SU-DHL-6 (cell line): Measurements from ENCODE around the gene BANK1.

ENCODE experiments used
- H2AFZ ChIP-seq: fragments of 200-600 bp; sonication (generic); 2 replicates; pipeline ENCODE4 v1.6.1; 2014; ENCODE audit warnings: low read depth, mild to moderate bottlenecking, moderate library complexity, mixed read lengths, antibody characterized with exemption, low read length; ENCODE audit not compliant: severe bottlenecking
- H3F3A ChIP-seq: fragments of 200-600 bp; shearing (Covaris generic); 2 replicates; pipeline ENCODE4 v1.6.0; 2016; ENCODE audit warnings: antibody characterized with exemption, mild to moderate bottlenecking; ENCODE audit not compliant: insufficient read depth
- H3K27ac ChIP-seq: fragments of 200-600 bp; sonication (generic); 2 replicates; pipeline ENCODE4 v1.5.1; 2016; ENCODE audit warnings: low read depth, mild to moderate bottlenecking, low read length, moderate library complexity, mixed read lengths
- H3K27me3 ChIP-seq: fragments of 200-600 bp; sonication (generic), shearing (Covaris generic); 2 replicates; pipeline ENCODE4 v1.6.0; 2014; ENCODE audit warnings: mild to moderate bottlenecking, low read length
- H3K36me3 ChIP-seq: fragments of 200-600 bp; sonication (generic); 2 replicates; pipeline ENCODE4 v1.6.1; 2014; ENCODE audit warnings: mild to moderate bottlenecking, low read length, mixed read lengths
- H3K4me2 ChIP-seq: fragments of 300-600, 200-600 bp; shearing (Covaris generic), sonication (generic); 2 replicates; pipeline ENCODE4 v1.6.0; 2014; ENCODE audit warnings: low read length, low read depth, mild to moderate bottlenecking; ENCODE audit not compliant: poor library complexity, severe bottlenecking
- H3K4me3 ChIP-seq: fragments of 200-600 bp; sonication (generic); 2 replicates; pipeline ENCODE4 v1.5.1; 2014; ENCODE audit warnings: antibody characterized with exemption, low read length, mild to moderate bottlenecking, mixed read lengths; ENCODE audit not compliant: insufficient read depth, poor library complexity, severe bottlenecking
- H3K79me2 ChIP-seq: fragments of 200-600 bp; sonication (generic); 2 replicates; pipeline ENCODE4 v1.6.1; 2014; ENCODE audit warnings: mild to moderate bottlenecking, low read length, moderate library complexity; ENCODE audit not compliant: insufficient read depth
- H3K9ac ChIP-seq: fragments of 200-600 bp; sonication (generic); 2 replicates; pipeline ENCODE4 v1.7.0; 2014; ENCODE audit warnings: mild to moderate bottlenecking, low read length
- H3K9me2 ChIP-seq: fragments of 200-600 bp; sonication (generic); replicated peaks from 2 replicates; pipeline ENCODE4 v1.6.1; 2014; ENCODE audit warnings: low read length; ENCODE audit not compliant: insufficient read depth
- H3K9me3 ChIP-seq: fragments of 200-600 bp; sonication (generic); 2 replicates; pipeline ENCODE4 v1.6.1; 2014; ENCODE audit warnings: low read length, mixed read lengths; ENCODE audit not compliant: insufficient read depth
- H4K20me1 ChIP-seq: fragments of 200-600 bp; sonication (generic); 2 replicates; pipeline ENCODE4 v1.6.1; 2014; ENCODE audit warnings: low read depth, mild to moderate bottlenecking, antibody characterized with exemption, low read length, moderate library complexity, mixed read lengths
- EZH2phosphoT487 ChIP-seq: fragments of 200-600 bp; sonication (generic), shearing (Covaris generic); conservative IDR thresholded peaks from 2 replicates; pipeline ENCODE4 v1.6.1; 2018; ENCODE audit warnings: mild to moderate bottlenecking, antibody characterized with exemption, low read length, moderate library complexity, mixed read lengths
- TF ChIP-seq, protein P1 (sequence below): fragments of 200-600 bp; sonication (generic); IDR thresholded peaks from one replicate; pipeline ENCODE4 v1.5.1; 2017; ENCODE audit warnings: antibody characterized with exemption, mild to moderate bottlenecking, low read length, moderate library complexity; ENCODE audit not compliant: insufficient read depth, poor library complexity, severe bottlenecking

Gene BANK1

DNA sequence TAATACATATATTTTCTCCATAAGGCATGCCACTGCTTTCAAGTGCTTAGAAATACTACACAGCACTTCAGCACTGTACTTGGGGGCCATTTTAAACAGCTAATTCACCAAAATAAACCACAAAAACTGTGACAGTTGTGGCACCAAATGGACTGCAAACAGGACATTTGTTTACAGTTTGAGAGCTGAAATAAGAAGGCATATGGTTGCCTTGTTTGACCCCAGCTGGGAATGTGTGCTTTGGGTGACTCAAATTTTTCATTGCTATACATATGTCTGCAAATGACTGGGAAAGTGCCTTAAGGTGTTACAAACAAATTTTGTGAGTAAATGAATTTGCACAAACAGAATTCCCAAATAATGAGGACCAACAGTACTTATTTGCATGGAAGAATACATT, 124.2 kb downstream of the BANK1 start:
- H4K20me1 ChIP-seq = no peaks in the 10 kb centered on the region
- H3K9me2 ChIP-seq = no peaks in the 10 kb centered on the region
- no peak overlapping the region for H3K27ac ChIP-seq
- no peaks in the 10 kb centered on the region for H3F3A ChIP-seq
- TF ChIP-seq EZH2phosphoT487 = no peak
- TF ChIP-seq, protein P1, sequence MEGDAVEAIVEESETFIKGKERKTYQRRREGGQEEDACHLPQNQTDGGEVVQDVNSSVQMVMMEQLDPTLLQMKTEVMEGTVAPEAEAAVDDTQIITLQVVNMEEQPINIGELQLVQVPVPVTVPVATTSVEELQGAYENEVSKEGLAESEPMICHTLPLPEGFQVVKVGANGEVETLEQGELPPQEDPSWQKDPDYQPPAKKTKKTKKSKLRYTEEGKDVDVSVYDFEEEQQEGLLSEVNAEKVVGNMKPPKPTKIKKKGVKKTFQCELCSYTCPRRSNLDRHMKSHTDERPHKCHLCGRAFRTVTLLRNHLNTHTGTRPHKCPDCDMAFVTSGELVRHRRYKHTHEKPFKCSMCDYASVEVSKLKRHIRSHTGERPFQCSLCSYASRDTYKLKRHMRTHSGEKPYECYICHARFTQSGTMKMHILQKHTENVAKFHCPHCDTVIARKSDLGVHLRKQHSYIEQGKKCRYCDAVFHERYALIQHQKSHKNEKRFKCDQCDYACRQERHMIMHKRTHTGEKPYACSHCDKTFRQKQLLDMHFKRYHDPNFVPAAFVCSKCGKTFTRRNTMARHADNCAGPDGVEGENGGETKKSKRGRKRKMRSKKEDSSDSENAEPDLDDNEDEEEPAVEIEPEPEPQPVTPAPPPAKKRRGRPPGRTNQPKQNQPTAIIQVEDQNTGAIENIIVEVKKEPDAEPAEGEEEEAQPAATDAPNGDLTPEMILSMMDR = no peak
- no peak overlapping the region for H3K4me2 ChIP-seq
- H3K79me2 ChIP-seq = no peaks in the 10 kb centered on the region
- no peaks in the 10 kb centered on the region for H3K27me3 ChIP-seq
- H2AFZ ChIP-seq = no peak overlapping the region
- no peak overlapping the region for H3K9ac ChIP-seq
- no peak overlapping the region for H3K4me3 ChIP-seq
- H3K9me3 ChIP-seq = no peaks in the 10 kb centered on the region
- no peaks in the 10 kb centered on the region for H3K36me3 ChIP-seq

GRCh38 chr4:101919373-101919977, 128.9 kb downstream of the BANK1 start:
- no peaks in the 10 kb centered on the region for H3F3A ChIP-seq
- no peaks in the 10 kb centered on the region for H3K79me2 ChIP-seq
- no peaks in the 10 kb centered on the region for H4K20me1 ChIP-seq
- H3K27ac ChIP-seq = no peak overlapping the region
- no peaks in the 10 kb centered on the region for H3K9me3 ChIP-seq
- H3K27me3 ChIP-seq = no peaks in the 10 kb centered on the region
- no peaks in the 10 kb centered on the region for H3K36me3 ChIP-seq
- H2AFZ ChIP-seq = no peak overlapping the region
- H3K4me3 ChIP-seq = no peak overlapping the region
- H3K4me2 ChIP-seq = no peak overlapping the region
- no peak overlapping the region for H3K9ac ChIP-seq
- no peak for TF ChIP-seq EZH2phosphoT487
- TF ChIP-seq, protein P1 = no peak
- no peaks in the 10 kb centered on the region for H3K9me2 ChIP-seq

DNA sequence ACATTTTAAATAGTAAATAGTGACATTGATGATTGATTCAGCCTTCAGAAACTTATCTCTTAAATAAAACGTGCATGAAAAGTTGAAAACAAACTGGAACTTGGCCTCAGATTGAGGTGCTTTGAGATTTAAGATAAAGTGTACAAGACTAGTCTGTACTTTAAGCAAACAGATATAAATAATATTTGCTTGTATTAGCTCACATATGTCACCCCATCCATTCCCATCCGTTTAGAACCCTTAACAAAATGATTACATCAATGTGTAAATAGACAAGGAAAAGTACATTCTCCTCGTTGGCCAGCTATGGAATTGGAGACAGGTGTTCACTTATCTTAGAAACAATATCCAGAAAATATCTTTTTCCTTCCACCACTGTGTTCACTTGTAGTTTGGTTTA, 130.8 kb downstream of the BANK1 start:
- TF ChIP-seq EZH2phosphoT487 = no peak
- TF ChIP-seq, protein P1 = no peak
- Histone ChIP-seq H3K36me3 (no peaks in the 10 kb centered on the region), H3K4me2 (no peak overlapping the region), H3K27ac (no peak overlapping the region), H3K4me3 (no peak overlapping the region), H4K20me1 (no peaks in the 10 kb centered on the region), H3K27me3 (no peaks in the 10 kb centered on the region), H3K9me2 (no peaks in the 10 kb centered on the region), H3K9me3 (no peaks in the 10 kb centered on the region), H3K9ac (no peak overlapping the region), H3F3A (no peaks in the 10 kb centered on the region), H3K79me2 (no peaks in the 10 kb centered on the region), H2AFZ (no peak overlapping the region)
